HG02870 (cell line): Measurements from ENCODE around the gene ZNF774.
"Not testable (repeated sequence)": the region's sequence is repeated elsewhere in the genome, so short reads cannot be mapped to it uniquely, and the experiment has no call there.

Experiments
- ATAC-seq: cut with Tn5 transposase; IDR thresholded peaks from one replicate; pipeline ENCODE4 v1.9.1; 2021; ENCODE audit warnings: mild to moderate bottlenecking, moderate library complexity; ENCODE audit not compliant: unreplicated experiment

ZNF774 gene

DNA sequence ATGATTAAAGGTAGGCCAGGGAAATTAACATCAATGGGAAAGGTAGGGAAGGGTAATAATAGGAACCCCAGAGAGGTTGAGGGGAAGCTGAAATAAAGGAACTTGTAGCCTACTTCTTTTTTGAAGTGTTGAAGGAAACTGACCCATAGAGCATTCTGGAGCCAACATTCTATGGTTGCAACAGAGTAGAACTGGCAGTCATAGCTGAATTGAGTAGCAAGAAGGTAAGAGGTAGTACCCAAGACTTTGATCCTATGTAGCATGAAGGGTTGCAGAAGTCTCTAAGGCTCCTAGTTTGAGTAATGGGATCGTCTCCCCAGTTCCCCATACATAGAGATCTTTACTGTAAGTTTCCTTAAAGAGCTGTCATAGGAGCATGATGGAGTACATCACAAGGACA is 7.4 kb upstream of the ZNF774 start:
- ATAC-seq, result no peak

- ATAC-seq, result no peak
These were observed 6.2 kb upstream of the ZNF774 start for GRCh38 chr15:90345857-90346256.

DNA sequence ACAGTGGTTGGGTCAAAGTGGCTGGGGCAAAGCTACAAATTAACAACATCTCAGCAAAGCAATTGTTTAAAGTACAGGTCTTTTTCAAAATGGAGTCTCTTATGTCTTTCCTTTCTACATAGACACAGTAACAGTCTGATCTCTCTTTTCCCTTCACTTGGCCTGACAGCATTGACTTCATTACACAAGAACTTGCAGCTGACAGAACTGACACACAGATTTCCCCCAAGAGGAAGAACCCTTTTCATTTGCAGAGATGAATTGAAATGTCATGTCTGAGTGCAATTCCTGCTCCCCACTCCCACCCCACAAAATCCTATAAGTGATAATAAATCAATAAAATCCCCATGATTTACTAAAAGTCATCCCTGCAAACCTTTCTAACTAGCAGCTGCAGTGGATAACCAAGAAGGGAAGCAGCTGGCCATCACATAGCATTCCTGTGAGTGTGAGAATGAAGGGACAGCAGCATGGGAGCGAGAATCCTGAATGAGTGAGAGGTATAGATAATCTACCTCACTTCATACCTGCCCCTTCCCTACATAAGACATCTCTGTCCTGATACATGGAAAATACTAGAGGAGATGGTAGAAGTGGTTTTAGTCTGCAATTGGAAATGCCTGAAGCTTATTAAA is 4.5 kb upstream of the ZNF774 start:
- not testable (repeated sequence) for ATAC-seq

GRCh38 chr15:90348456-90348855 is 3.6 kb upstream of the ZNF774 start:
- ATAC-seq, result no peak

GRCh38 chr15:90349072-90349471 is 3.0 kb upstream of the ZNF774 start:
- no peak for ATAC-seq

DNA sequence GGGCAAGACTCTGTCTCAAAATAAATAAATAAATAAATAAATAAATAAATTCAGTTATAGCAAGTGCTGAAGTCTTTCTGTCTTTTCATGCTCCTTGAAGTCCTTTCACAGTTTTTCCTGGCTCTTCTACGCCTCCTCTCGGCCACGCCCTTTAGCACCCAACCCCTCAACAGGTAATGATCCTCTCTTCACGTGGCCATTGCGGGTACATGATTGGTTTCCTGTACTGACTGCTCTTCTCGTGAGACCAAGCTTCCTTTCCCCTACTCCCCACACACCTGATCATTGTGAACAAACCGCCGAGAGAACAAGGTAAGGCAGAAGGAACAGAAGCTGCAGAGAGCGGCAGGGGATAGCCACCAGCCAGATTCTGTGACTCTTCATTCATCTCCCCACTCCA is 2.3 kb upstream of the ZNF774 start:
- ATAC-seq, result no peak

DNA sequence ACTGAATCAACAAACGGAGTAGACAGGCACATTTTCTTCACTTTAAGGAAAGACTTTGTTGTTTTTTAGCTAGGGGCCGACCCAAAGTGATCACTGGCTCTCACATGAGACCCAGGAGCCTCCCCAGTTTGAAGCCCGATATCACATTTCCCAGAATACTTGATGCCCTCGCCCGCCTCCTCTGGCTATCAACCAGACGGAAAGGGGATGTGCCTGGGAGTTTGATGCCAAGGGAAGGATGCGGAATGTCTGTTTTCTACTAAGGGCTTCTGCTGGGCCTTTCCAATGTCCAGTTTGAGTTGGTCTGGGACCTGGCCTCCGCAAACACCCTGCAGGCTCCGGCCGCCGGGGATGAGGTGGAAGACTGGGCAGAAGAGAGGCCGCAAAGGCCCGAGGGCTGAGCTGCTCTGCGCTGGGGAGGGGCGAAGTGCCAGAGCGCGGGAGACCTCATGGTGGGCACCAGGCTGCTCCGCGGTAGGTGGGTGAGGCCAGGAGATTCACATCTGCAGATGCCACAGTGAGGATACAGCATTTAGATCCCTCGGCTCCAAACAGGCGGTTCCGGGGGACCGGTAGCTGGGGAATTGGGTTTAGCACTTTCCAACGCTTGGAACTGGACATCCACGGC is 491 bp upstream of the ZNF774 start:
- peak; percentile 6 for ATAC-seq

- no peak for ATAC-seq
These were observed 2.9 kb downstream of the ZNF774 start for GRCh38 chr15:90354986-90355385.

DNA sequence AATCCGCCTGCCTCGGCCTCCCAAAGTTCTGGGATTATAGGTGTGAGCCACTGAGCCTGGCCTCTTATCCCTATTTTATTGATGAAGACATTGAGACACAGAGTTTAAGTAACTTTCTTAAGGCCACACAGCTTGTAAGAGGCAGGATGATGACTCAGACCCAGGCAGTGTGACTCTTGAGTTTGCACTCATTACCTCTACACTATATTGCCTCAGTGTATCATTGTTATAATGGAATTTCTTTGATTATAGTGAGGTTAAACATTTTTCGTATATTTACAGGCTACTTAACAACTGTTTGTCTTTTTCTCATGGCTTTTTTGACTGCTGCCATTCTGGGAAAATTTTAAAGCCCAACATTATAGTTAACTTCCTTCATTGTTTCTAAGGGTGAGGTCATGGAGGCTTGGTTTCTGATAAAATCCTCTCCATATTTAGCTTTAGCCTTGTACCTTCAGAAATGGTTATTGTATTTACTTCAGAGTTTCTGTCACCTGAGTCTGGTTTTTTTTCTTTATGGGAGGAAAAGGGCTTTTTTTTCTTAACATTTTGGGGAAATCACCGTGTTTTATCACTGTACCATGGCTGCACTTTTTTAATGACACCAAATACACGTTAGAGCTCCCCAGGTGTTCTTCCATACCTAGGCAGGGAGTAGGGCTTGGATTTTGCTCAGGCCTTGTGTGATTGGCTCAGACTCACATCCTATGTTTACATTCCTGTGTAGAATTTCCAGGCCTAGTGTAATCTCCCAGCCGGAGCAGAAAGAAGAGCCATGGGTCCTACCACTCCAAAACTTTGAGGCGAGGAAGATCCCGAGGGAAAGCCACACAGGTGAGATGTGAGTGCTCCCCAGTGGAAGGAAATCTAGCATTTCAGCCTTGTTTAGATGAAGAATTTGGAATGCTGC is 6.3 kb downstream of the ZNF774 start:
- ATAC-seq, result no peak

DNA sequence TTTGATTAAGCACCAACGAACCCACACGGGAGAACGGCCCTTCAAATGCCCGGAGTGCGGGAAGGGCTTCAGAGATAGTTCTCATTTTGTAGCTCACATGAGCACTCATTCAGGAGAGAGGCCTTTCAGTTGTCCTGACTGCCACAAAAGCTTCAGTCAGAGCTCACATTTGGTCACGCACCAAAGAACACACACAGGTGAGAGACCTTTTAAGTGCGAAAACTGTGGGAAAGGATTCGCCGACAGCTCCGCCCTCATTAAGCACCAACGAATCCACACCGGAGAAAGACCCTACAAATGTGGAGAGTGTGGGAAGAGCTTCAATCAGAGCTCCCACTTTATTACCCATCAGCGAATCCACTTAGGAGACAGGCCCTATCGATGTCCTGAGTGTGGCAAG is 8.7 kb downstream of the ZNF774 start:
- ATAC-seq, result no peak

DNA sequence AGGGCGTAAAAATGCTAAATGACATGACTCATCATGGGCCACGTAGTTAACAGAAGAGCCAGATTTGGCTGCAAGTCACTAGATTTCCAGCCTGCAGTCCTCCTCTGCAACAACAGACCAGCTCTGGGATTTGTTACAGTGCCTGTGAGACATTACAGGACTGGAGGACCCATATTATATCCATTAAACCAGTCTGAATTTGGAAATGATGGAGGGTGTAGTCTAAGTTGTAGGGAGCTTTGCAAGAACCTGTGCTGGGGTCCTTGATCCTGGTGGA is 10.8 kb downstream of the ZNF774 start:
- ATAC-seq, result no peak

DNA sequence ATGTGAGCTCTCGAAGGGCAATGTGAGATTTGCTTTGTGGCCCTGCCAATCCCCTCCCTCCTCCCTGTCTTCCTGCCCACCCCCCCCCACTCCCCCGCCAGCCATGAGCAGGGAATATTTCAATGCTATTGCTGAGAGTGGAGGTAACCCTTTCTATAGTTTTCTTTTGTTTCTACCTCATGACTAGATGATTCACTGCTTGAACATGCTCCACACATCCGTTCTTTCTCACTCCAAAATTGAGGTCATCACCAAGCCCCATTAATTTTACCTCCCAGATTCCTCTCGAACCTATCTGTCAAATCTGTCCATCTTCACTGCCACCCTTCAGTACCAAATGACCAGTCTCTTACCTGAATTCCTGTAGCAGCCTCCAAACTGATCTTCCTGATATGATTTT is 12.2 kb downstream of the ZNF774 start:
- no peak for ATAC-seq

GRCh38 chr15:90365414-90366055 is 13.5 kb downstream of the ZNF774 start:
- ATAC-seq, result no peak

GRCh38 chr15:90367576-90367975 is 15.5 kb downstream of the ZNF774 start:
- ATAC-seq, result no peak

- no peak for ATAC-seq
These were observed 23.0 kb downstream of the ZNF774 start for GRCh38 chr15:90375071-90375470.

- ATAC-seq, result no peak
These were observed 24.7 kb downstream of the ZNF774 start for GRCh38 chr15:90376789-90377188.

DNA sequence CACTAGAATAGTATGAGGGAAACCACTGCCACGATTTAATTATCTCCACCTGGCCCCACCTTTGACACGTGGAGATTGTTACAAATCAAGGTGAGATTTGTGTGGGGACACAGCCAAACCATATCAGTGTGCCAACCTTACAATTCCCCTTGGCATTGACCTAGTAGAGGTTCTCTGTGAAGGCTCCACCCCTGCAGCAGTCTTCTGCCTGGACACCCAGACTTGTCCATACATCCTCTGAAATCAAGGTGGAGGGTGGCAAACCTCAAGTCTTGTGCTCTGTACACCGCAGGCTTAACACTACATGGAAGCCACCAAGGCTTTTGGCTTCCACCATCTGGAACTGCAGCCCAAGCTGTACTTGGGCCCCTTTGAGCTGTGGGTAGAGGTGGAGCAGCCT is 27.2 kb downstream of the ZNF774 start:
- no peak for ATAC-seq

DNA sequence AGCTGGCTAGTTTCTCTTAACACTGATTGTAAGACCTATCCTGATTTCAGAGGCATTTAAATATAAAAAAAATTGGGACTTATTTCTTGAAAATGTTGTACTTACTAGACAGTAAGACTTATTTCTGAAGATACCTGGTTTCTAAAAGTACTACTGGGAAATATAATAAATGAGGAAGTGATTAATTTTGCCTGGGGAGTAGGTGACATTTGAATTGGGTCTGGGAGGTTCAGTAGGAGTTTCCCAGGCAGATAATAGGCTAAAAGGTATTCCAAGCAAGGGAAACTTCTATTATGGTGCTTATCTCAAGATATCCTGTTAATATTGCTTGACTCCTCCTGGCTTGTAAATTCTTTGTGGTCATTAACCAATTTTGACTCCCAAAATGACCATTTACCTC is 29.4 kb downstream of the ZNF774 start:
- no peak for ATAC-seq

DNA sequence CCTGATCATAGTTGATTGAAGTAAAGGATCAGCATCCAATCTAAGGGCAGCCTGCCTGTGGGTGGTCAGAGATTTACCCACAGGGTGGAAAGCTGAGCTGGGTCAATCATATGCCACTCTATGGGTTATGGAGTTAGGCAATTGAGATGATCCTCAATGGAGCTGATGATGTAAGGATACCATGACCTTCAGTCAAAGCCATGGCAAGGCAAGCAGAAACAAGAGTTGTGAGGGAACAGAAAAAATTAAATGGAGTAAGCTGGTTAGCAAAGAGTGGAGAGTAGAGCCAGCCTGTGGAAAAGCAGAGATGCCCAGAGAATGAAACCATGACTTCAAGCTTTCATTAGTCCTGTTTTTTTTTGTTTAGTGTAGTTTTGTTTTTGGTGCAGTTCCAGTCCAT is 30.2 kb downstream of the ZNF774 start:
- no peak for ATAC-seq

- ATAC-seq, result no peak
These were observed 34.1 kb downstream of the ZNF774 start for GRCh38 chr15:90386221-90386620.

GRCh38 chr15:90387534-90388461 is 35.7 kb downstream of the ZNF774 start, which contains the start of gene IQGAP1:
TSS of gene IQGAP1 (plus strand) at chr15:90388242. CDS start at chr15:90388342, 100 bp downstream.
- peak; percentile 94 for ATAC-seq
